Measurements from ENCODE around the gene BIRC6. TPM values are rescaled to one million over a fixed set of nuclear protein-coding genes. Genes with fewer than 3 reads are reported as not detected.

Gene BIRC6
- total and polyA plus RNA-seq, 11 donors = 11.0 to 68.0 (median 51.9) TPM

DNA sequence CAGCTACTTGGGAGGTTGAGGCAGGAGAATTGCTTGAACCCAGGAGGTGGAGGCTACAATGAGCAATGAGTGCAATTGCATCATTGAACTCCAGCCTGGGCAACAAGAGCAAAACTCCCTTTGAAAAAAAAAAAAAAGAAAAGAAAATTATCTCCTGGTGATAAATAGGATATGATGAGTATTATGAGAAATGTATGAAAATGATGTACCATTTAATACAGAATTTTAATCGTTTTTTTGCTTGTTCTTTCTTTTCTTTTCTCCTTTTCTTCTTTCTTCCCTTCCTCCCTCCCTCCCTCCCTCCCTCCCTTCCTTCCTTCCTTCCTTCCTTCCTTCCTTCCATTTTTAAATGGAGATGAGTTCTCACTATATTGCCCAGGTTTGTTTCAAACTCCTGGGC is 311.4 kb downstream of the BIRC6 start:
- WGBS, 4 donors = 76 to 92% (median 84%) methylated on average over 1 of the region's 1 CpG
- DNase-seq = no peak
- TF ChIP-seq, protein P1, sequence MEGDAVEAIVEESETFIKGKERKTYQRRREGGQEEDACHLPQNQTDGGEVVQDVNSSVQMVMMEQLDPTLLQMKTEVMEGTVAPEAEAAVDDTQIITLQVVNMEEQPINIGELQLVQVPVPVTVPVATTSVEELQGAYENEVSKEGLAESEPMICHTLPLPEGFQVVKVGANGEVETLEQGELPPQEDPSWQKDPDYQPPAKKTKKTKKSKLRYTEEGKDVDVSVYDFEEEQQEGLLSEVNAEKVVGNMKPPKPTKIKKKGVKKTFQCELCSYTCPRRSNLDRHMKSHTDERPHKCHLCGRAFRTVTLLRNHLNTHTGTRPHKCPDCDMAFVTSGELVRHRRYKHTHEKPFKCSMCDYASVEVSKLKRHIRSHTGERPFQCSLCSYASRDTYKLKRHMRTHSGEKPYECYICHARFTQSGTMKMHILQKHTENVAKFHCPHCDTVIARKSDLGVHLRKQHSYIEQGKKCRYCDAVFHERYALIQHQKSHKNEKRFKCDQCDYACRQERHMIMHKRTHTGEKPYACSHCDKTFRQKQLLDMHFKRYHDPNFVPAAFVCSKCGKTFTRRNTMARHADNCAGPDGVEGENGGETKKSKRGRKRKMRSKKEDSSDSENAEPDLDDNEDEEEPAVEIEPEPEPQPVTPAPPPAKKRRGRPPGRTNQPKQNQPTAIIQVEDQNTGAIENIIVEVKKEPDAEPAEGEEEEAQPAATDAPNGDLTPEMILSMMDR (IDR thresholded peaks at IDR 0.05) = no peak
- no peak for TF ChIP-seq POLR2A (IDR thresholded peaks at IDR 0.05)
- Histone ChIP-seq H3K4me3 (no peak overlapping the region), H3K36me3 (peaks cover 0 to 68% (median 32%) of the 10 kb centered on the region in 9 donors), H3K27me3 (no peaks in the 10 kb centered on the region), H3K9me3 (no peaks in the 10 kb centered on the region), H3K27ac (no peak overlapping the region), H3K4me1 (no peaks in the 10 kb centered on the region)
- intact Hi-C loops (cut with DNase I) = no loop called here
- no peak for ATAC-seq

MicroRNA genes within 50 kb of the gene (microRNA counts, 767-probe panel; counts per million panel counts)
- microRNA hsa-miR-558 = 71.6 to 758 counts per million in 2 donors

Small RNAs within 50 kb of the gene (microRNA-seq; reads per million reads assigned to microRNA genes)
- gene MIR4765 = 0 to 0.21 (median 0) reads per million in 4 donors
- 0 reads per million in 4 donors for gene MIR558

Other genes with a start within 250 kb of the BIRC6 start
- gene SLC30A6, start 191.2 kb upstream of the BIRC6 start, total RNA-seq = 10 to 100 TPM; 10.1 to 18.8 (median 16.2) TPM
- 10 to 100 TPM in 1 of 2 donors, 1 to 10 TPM in 1; 2.8 to 11.6 TPM for gene SLC30A6, start 191.2 kb upstream of the BIRC6 start, polyA plus RNA-seq
- gene NLRC4, start 92.1 kb upstream of the BIRC6 start, total RNA-seq = 1 to 10 TPM in 4 of 9 donors, under 1 TPM in 5; 0.19 to 4.8 (median 0.67) TPM
- gene NLRC4, start 92.1 kb upstream of the BIRC6 start, polyA plus RNA-seq = under 1 TPM; 0.19 to 0.44 TPM
- 10 to 100 TPM; 14.9 to 79.3 (median 64.4) TPM for gene YIPF4, start 79.1 kb upstream of the BIRC6 start, total RNA-seq
- 10 to 100 TPM; 22.7 to 32.3 TPM for gene YIPF4, start 79.1 kb upstream of the BIRC6 start, polyA plus RNA-seq

Measured in heart left ventricle (tissue), 16 donors.